Progenitor cell of endocrine pancreas (in vitro differentiated cells): ENCODE data around the gene SPAG17. TPM values are rescaled to one million over a fixed set of nuclear protein-coding genes. Genes with fewer than 3 reads are reported as not detected.

Experiments
- DNase-seq: peaks from one replicate; pipeline ENCODE4 v3.0.0; 2021; ENCODE audit warnings: low spot score; ENCODE audit not compliant: unreplicated experiment
- H3K27ac Mint-ChIP-seq: 2 replicates; pipeline ENCODE4 v1.8.0; 2021; ENCODE audit warnings: mild to moderate bottlenecking, moderate library complexity, mixed read lengths
- H3K27me3 Mint-ChIP-seq: 2 replicates; pipeline ENCODE4 v1.8.0; 2021; ENCODE audit warnings: mixed read lengths
- H3K36me3 Mint-ChIP-seq: 2 replicates; pipeline ENCODE4 v1.8.0; 2022; ENCODE audit warnings: mixed read lengths; ENCODE audit not compliant: insufficient read depth
- H3K4me1 Mint-ChIP-seq: 2 replicates; pipeline ENCODE4 v1.8.0; 2021; ENCODE audit warnings: low read depth, mixed read lengths
- H3K4me3 Mint-ChIP-seq: 2 replicates; pipeline ENCODE4 v1.8.0; 2021; ENCODE audit warnings: low read depth, mild to moderate bottlenecking, moderate library complexity, mixed read lengths
- H3K9me3 Mint-ChIP-seq: 2 replicates; pipeline ENCODE4 v1.8.0; 2021; ENCODE audit warnings: low read depth, mixed read lengths
- CTCF ChIP-seq: fragments of 200-600 bp; sonication (generic); IDR thresholded peaks from one replicate; pipeline ENCODE4 v1.5.0; 2021; ENCODE audit warnings: antibody characterized with exemption, mild to moderate bottlenecking; ENCODE audit not compliant: unreplicated experiment
- total RNA-seq: library from RNA; stranded (reverse); gene quantifications from 2 replicates; pipeline ENCODE4 v1.2.1, GENCODE V29; 2021

SPAG17 gene
- total RNA-seq, 1 donor from 2014 or later, result 14.9 TPM

- H3K27me3 Mint-ChIP-seq, result no peaks in the 10 kb centered on the region
- DNase-seq, result no peak
- no peak overlapping the region for H3K4me3 Mint-ChIP-seq
- no peaks in the 10 kb centered on the region for H3K36me3 Mint-ChIP-seq
- peaks cover 17% of the 10 kb centered on the region for H3K4me1 Mint-ChIP-seq
- H3K27ac Mint-ChIP-seq, result no peak overlapping the region
- TF ChIP-seq CTCF, result no peak
- peaks cover 6% of the 10 kb centered on the region for H3K9me3 Mint-ChIP-seq
Measured at GRCh38 chr1:118183586-118183985, 1.4 kb downstream of the SPAG17 start.

- H3K27me3 Mint-ChIP-seq, result no peaks in the 10 kb centered on the region
- TF ChIP-seq CTCF, result no peak
- no peak overlapping the region for H3K27ac Mint-ChIP-seq
- no peak for DNase-seq
- H3K4me1 Mint-ChIP-seq, result peaks cover 2% of the 10 kb centered on the region
- no peak overlapping the region for H3K4me3 Mint-ChIP-seq
- H3K36me3 Mint-ChIP-seq, result peaks cover 2% of the 10 kb centered on the region
- H3K9me3 Mint-ChIP-seq, result peaks cover 30% of the 10 kb centered on the region
Measured at GRCh38 chr1:118177998-118178397, 7.0 kb downstream of the SPAG17 start.

- H3K36me3 Mint-ChIP-seq, result no peaks in the 10 kb centered on the region
Measured at GRCh38 chr1:118169016-118169415, 16.0 kb downstream of the SPAG17 start.

GRCh38 chr1:118160806-118161205, 24.2 kb downstream of the SPAG17 start:
- no peaks in the 10 kb centered on the region for H3K36me3 Mint-ChIP-seq
- H3K27me3 Mint-ChIP-seq, result no peaks in the 10 kb centered on the region
- DNase-seq, result no peak
- H3K4me1 Mint-ChIP-seq, result no peaks in the 10 kb centered on the region
- H3K9me3 Mint-ChIP-seq, result no peaks in the 10 kb centered on the region
- no peak for TF ChIP-seq CTCF
- H3K27ac Mint-ChIP-seq, result no peak overlapping the region
- H3K4me3 Mint-ChIP-seq, result no peak overlapping the region

More at GRCh38 chr1:118169016-118169415, 16.0 kb downstream of the SPAG17 start:
- TF ChIP-seq CTCF, result no peak
- Mint-ChIP-seq H3K27me3 (no peaks in the 10 kb centered on the region), H3K4me1 (no peaks in the 10 kb centered on the region), H3K4me3 (no peak overlapping the region), H3K9me3 (peaks cover under 1% of the 10 kb centered on the region), H3K27ac (no peak overlapping the region)
- DNase-seq, result no peak

- H3K36me3 Mint-ChIP-seq, result no peaks in the 10 kb centered on the region
- TF ChIP-seq CTCF, result no peak
- H3K9me3 Mint-ChIP-seq, result no peaks in the 10 kb centered on the region
- DNase-seq, result no peak
- no peak overlapping the region for H3K27ac Mint-ChIP-seq
- no peaks in the 10 kb centered on the region for H3K27me3 Mint-ChIP-seq
- H3K4me1 Mint-ChIP-seq, result peaks cover 2% of the 10 kb centered on the region
- no peak overlapping the region for H3K4me3 Mint-ChIP-seq
Measured at GRCh38 chr1:118159569-118159968, 25.5 kb downstream of the SPAG17 start.
